Lower leg skin (tissue), 4 donors: Measurements from ENCODE around the gene FAM193A. TPM values are rescaled to one million over a fixed set of nuclear protein-coding genes. Genes with fewer than 3 reads are reported as not detected.

Experiments used
- DNase-seq, 2 donors: peaks; one replicate each; pipeline ENCODE4 v3.0.0-alpha.2; 2019; ENCODE audit warnings: low spot score in 2 of 2
- H3K4me3 ChIP-seq: fragments of 200-600 bp; sonication (generic); 2 replicates; pipeline ENCODE4 v1.5.1; 2017; ENCODE audit warnings: mild to moderate bottlenecking, low read depth; ENCODE audit not compliant: poor library complexity, severe bottlenecking
- POLR2A ChIP-seq, 2 donors: fragments of 450-650 bp; IDR thresholded peaks; one replicate each; pipeline ENCODE4 v1.6.1; 2016 to 2017; ENCODE audit warnings: antibody characterized with exemption in 2 of 2, mild to moderate bottlenecking in 1 of 2, moderate library complexity in 1 of 2
- whole genome bisulfite sequencing, 2 donors: methylation state at CpG; one replicate each; pipeline ENCODE4 v1.1.5; 2018; 5-methylcytosine and 5-hydroxymethylcytosine counted together
- intact Hi-C: fragments of 100-400 bp; cut with DNase I; formaldehyde crosslinking; loops from one replicate; pipeline ENCODE4 v1.15.0; 2023; ENCODE audit warnings: low total_unique reads
- total RNA-seq, 4 donors: library from RNA; depleted of rRNA; stranded (reverse); fragments of >200 nt; gene quantifications; one replicate each; pipeline ENCODE4 v1.1.0, GENCODE V29; 2016
- TF ChIP-seq, protein P1 (sequence below), 3 donors: fragments of 450-650 bp; IDR thresholded peaks; one replicate each; pipeline ENCODE4 v1.5.1; 2016; ENCODE audit warnings: antibody characterized with exemption in 3 of 3, mild to moderate bottlenecking in 3 of 3, moderate library complexity in 2 of 3

The FAM193A gene
- total RNA-seq, 4 donors from 2014 or later, result 16.3 to 38.6 (median 25.7) TPM

DNA sequence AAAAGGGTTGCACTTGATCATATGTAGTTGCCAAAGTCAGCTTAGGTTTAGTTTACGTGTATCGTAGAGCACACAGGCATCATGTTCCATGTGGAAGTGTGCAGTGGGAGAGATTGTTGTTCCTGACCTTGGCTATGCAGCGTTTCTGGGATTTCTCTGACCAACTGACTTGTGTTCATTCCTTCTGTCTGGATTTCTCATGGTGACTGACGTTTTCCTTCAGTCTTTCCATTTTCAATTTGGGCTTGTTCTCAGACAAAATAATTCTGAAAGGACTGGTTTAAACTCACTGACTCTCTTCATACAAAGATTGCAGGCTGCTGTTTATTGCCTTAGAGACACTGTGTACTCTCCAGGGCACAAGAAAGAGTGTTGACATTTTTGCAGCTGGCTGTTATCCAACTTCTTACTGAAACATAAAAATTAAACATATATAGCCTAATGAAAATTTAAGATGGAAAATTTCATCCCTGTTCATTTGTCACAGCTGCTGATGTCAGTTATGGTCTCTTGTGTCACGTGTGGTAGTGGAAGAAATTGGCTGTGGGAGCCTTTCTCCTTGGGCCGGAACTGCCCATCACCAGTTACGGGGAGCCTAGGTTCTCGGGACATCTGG is 124.3 kb downstream of the FAM193A start:
- TF ChIP-seq POLR2A (IDR thresholded peaks at IDR 0.05), result no peak
- TF ChIP-seq, protein P1, sequence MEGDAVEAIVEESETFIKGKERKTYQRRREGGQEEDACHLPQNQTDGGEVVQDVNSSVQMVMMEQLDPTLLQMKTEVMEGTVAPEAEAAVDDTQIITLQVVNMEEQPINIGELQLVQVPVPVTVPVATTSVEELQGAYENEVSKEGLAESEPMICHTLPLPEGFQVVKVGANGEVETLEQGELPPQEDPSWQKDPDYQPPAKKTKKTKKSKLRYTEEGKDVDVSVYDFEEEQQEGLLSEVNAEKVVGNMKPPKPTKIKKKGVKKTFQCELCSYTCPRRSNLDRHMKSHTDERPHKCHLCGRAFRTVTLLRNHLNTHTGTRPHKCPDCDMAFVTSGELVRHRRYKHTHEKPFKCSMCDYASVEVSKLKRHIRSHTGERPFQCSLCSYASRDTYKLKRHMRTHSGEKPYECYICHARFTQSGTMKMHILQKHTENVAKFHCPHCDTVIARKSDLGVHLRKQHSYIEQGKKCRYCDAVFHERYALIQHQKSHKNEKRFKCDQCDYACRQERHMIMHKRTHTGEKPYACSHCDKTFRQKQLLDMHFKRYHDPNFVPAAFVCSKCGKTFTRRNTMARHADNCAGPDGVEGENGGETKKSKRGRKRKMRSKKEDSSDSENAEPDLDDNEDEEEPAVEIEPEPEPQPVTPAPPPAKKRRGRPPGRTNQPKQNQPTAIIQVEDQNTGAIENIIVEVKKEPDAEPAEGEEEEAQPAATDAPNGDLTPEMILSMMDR (IDR thresholded peaks at IDR 0.05), result no peak
- no peak overlapping the region for H3K4me3 ChIP-seq
- 76 to 80% methylated on average over 8 of the region's 8 CpGs for WGBS, 2 donors
- no peak for DNase-seq
- intact Hi-C loops, result no loop called here

GRCh38 chr4:2662598-2662997 is 126.2 kb downstream of the FAM193A start:
- intact Hi-C loops, result no loop called here
- no peak overlapping the region for H3K4me3 ChIP-seq
- TF ChIP-seq, protein P1 (IDR thresholded peaks at IDR 0.05), result no peak
- no peak for TF ChIP-seq POLR2A (IDR thresholded peaks at IDR 0.05)
- WGBS, 2 donors, result 95 to 96% methylated on average over 4 of the region's 4 CpGs
- no peak for DNase-seq

DNA sequence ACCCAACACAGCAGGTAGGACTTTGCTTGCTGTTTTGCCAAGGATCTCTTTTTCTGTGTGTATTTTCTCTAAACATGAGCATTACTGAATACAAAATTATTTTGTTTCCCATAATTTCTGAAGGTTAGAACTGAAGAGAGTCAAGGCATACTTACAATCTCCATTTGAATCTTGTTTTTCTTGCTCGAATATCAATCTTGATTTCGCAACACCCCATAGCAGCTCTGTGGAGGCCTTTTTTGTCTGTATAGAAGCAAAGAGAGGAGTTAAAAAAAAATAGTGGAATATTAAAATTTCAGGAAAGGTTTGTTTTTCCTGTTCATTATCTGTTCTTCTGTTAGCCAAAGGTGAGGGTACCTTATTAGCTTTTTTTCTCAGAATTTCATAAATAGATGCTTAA is 126.8 kb downstream of the FAM193A start:
- intact Hi-C loops, result no loop called here
- whole genome bisulfite sequencing, 2 donors, result 81 to 85% methylated on average over 2 of the region's 2 CpGs
- TF ChIP-seq, protein P1 (IDR thresholded peaks at IDR 0.05), result no peak
- TF ChIP-seq POLR2A (IDR thresholded peaks at IDR 0.05), result no peak
- no peak overlapping the region for H3K4me3 ChIP-seq
- DNase-seq, result no peak

DNA sequence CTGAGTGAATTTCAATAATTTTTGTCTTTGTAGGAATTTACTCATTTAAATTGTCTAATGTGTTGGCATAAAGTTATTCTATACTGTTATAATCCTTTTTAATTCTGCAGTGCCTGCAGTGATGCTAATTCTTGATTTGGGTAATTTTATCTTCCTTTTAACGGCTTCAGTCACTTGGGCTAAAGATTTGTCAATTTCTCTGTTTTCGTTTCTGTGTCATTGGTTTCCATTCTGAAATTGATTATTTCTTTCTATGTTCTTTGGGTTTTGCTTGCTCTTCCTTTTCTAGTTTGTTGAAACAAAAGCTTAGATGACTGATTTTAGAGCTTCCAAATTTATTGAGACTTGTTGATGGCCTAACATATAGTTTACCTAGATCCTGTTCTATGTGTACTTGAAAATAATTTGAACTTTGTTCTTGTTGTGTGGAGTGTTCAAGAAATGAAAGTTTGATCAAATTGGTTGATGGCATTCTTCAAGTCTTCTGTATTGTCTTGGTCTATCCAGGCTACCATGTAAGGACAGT is 130.3 kb downstream of the FAM193A start:
- 94% methylated on average over 2 of the region's 2 CpGs for WGBS, 2 donors
- TF ChIP-seq POLR2A (IDR thresholded peaks at IDR 0.05), result no peak
- TF ChIP-seq, protein P1 (IDR thresholded peaks at IDR 0.05), result no peak
- intact Hi-C loops, result no loop called here
- H3K4me3 ChIP-seq, result no peak overlapping the region
- no peak for DNase-seq

- TF ChIP-seq, protein P1 (IDR thresholded peaks at IDR 0.05), result no peak
- no peak for TF ChIP-seq POLR2A (IDR thresholded peaks at IDR 0.05)
- intact Hi-C loops, result no loop called here
- DNase-seq, result no peak
- WGBS, 2 donors, result 66 to 70% methylated on average over 2 of the region's 2 CpGs
- H3K4me3 ChIP-seq, result no peak overlapping the region
Observed at GRCh38 chr4:2667428-2667827, 131.0 kb downstream of the FAM193A start.
